HG02870 (cell line): Measurements from ENCODE around the gene ZFPM1.
"Not testable (repeated sequence)": the region's sequence is repeated elsewhere in the genome, so short reads cannot be mapped to it uniquely, and the experiment has no call there.

Experiments used
- ATAC-seq: cut with Tn5 transposase; IDR thresholded peaks from one replicate; pipeline ENCODE4 v1.9.1; 2021; ENCODE audit warnings: mild to moderate bottlenecking, moderate library complexity; ENCODE audit not compliant: unreplicated experiment

Gene ZFPM1

GRCh38 chr16:88478889-88479792, 26.1 kb downstream of the ZFPM1 start:
- ATAC-seq, result no peak

- ATAC-seq, result no peak
These were observed 27.0 kb downstream of the ZFPM1 start for GRCh38 chr16:88479793-88480760.

DNA sequence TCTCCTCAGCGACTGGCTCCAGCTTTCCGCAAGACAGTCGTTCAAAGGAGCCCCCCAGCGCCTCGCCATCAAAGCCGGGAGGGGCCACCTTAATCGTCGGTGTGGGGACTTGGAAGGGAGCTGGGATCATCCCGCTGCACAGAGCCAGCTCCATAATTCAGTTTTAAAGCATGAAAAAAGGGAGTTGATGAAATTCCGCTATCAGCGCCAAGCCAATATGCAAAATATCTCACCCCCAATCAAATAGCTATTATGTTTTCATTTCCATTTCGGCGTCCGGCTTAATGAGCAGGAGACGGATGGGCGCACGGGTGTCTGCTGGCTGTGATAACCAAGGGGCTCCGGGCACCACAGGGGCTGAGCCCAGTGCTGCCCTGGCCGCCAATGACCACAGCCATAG, 27.7 kb downstream of the ZFPM1 start:
- ATAC-seq, result no peak

DNA sequence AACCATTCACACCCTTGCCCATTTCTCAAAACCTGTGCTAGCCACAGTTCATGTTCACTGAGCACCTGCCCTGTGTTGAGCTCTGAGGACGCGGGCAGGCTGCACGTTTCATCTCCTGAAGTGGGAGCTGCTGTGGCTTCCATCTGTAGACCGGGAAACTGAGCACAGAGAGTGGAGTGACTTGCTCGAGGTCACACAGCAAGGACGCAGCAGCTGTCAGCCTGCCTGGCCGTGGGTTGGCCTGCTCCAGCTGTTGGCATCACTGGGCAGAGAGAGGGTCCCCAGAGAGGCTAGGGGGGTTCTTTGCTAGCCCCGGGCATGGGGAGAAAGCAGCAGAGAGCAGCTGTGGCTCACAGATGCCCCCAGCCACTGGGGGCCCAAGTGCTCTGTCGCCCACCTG, 28.8 kb downstream of the ZFPM1 start:
- ATAC-seq, result no peak

DNA sequence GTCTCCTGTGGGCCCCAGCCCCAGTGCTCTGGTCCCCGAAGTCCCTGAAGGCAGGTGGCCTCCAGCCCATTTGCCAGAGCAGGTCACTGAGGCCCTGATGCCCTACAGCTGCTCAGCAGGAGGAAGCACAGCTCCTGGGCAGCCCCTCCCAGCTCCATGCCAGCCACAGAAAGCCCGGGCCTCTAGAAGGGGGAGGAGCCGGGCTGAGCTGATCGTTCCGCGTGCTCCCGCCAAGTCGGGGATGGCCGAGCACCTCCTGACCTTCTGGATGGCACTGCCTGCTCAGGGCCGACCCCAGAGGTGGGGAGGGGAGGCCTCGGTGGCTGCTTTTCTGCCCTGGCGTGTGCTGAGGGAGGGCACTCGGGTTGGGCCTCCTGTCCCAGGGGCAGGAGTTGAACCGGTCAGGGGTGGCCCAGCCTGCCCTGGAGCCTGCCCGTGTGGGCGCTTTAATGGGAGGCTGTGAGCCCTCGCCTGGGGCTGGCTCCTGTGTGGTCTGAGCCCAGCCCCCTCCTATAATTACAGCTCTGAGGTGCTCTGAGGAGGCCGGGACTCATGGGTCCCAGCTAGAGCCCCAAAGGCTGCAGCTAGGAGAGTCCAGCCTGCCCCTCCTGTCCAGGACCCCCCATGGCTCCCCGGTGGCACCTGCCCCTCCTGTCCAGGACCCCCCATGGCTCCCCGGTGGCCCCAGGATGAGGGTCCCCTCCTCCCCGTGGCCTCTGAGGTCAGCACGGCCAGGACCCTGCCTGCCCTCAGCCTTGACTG, 29.7 kb downstream of the ZFPM1 start:
- ATAC-seq, result no peak

GRCh38 chr16:88483392-88483641, 30.2 kb downstream of the ZFPM1 start:
- ATAC-seq, result no peak

DNA sequence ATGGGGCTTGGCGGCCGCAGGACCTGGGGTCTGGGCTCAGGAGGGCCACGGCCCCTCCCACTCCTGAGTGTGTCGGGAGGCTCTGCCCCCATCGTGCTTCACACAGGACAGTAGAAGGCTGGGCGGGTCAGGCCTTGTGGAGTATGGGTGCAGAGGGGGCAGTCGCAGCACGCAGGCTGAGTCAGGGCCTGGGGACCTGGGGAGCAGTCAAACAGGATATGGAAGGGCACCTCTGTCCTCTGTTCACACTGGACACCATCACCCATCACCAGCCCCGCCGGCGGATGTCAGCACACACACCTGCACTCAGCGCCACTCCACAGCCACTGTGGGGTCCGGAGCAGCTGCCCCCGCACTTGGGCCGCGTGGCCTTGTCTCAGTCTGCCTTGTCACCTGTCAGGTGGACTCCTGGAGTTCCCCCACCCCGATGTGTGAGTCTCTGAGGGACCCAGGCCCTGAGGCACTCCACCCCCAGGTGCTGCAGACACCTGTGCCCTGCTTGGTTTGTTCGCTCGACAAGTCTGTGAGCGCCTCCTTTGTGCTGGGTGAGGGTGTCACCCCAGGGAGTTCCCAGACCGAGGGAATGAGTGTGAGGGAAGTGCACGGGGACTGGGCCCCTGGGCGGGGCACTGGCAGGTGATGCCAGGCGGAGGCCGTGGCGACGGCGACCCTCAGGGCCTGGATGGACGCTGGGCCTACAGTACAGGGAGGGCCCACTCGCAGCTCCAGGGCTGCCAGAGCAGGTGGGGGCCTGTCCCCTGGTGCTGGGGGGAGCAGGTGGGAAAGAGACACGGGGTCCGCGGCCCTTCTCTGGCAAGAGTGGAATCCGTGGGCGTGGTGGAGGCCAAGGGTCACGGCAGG, 31.7 kb downstream of the ZFPM1 start:
- no peak for ATAC-seq

DNA sequence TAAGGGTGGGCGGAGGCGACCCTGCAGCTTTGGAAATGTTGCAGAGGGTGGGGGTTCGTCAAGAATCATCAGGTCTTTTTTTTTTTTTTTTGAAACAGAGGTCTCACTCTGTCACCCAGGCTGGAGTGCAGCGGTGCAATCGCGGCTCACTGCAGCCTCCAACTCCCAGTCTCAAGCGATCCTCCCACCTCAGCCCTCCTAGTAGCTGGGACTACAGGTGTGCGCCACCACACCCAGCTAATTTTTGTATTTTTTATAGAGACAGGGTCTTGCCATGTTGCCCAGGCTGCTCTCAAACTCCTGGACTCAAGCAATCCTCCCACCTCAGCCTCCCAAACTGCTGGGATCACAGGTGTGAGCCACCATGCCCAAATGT, 32.3 kb downstream of the ZFPM1 start:
- not testable (repeated sequence) for ATAC-seq

DNA sequence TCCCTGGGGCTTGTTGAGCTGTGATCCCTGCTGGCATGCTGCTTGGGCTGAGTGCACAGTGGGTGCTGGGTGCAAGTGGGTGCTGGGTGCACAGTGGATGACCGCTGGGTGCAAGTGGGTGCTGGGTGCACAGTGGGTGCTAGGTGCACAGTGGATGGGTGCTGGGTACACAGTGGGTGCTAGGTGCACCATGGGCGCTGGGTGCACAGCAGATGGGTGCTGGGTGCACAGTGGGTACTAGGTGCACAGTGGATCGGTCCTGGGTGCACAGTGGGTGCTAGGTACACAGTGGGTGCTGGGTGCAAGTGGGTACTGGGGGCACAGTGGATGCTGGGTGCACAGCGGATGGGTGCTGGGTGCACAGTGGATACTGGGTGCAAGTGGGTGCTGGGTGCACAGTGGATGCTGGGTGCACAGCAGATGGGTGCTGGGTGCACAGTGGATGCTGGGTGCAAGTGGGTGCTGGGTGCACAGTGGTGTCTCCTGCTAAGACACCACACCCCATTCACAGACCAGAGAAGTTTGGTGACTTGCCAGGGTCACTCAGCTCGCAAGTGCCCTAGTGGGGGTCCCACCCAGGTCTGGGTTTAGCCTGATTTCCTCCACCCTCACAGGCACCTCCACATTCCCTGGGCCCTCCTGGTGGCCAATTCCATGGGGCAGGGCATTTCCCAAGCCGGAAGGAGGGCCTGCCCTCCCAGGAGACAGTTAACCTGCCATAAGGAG, 33.5 kb downstream of the ZFPM1 start:
- ATAC-seq, result no peak

DNA sequence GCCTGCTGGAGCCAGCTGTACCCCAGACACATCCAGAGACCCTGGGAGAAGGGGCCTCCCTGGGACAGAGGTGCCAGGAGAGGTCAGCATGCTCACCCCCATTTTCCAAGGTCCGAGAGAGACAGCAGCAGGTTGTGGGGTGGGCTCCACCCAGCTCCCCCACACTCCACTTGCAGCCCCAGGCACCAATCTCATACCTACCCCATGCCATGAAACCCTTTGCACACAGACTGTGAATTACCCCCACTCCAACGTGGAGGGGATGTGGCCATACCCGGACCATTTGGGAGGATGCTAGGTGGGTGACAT, 34.0 kb downstream of the ZFPM1 start:
- no peak for ATAC-seq

GRCh38 chr16:88487920-88488851, 35.1 kb downstream of the ZFPM1 start:
- ATAC-seq, result no peak

DNA sequence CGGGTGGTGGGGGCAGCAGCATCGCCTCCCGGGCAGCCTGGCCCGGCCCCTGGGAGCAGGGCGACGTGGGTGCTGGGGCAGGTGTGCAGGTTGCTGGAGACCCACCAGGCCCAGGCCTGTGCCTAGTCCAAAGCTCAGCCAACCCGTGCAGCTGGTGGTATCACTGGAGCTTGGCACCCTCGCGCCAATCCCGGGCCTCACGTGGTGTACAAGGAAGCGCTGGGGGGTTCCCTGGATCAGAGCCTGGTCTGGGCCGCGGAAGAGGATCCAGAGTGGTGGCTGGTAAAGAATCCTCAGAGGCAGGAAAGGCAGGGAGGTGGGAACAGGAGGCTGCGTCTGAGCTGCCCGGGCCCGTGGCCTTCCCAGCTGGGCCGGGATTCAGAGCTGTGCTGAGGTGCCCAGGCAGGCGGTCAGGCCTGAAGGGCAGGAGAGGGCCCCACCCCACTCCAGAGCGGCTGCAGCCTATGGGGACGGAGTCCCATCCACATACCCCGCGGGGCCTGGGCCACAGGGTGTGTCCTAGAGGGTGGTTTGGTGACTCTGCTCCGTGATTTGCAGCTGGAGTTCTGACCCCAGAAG, 36.2 kb downstream of the ZFPM1 start:
- ATAC-seq, result no peak

GRCh38 chr16:88491001-88491559, 38.0 kb downstream of the ZFPM1 start:
- no peak for ATAC-seq

- no peak for ATAC-seq
These were observed 38.7 kb downstream of the ZFPM1 start for GRCh38 chr16:88491560-88492310.

DNA sequence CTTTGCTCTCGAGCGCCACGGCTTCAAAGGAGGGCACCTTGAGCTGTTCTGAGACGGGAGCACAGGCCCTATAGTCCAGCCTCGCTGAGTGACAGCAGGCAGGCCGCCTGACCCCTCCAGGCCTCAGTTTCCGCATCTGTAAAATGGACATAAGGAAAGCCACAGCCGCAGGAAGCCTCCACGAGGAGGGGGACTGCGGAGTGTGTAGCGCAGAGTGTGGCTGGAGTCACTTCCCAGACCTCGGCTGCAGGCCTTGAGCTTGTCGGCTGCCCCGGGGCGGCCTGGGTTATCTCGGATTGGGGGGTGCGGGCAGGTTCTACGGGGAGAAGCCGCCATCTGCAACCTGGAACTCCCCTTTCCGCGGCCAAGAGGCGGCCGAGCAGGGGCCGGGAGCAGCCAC, 40.8 kb downstream of the ZFPM1 start:
- ATAC-seq, result no peak

GRCh38 chr16:88494335-88495154, 41.5 kb downstream of the ZFPM1 start:
- no peak for ATAC-seq
